Breast epithelium (tissue), 4 donors: Measurements from ENCODE around the gene POLR1D. TPM values are rescaled to one million over a fixed set of nuclear protein-coding genes. Genes with fewer than 3 reads are reported as not detected.

Source experiments
- DNase-seq, 2 donors: peaks; one replicate each; pipeline ENCODE4 v3.0.0-alpha.2; 2019; ENCODE audit warnings: low spot score in 2 of 2
- H3K27ac ChIP-seq, 2 donors: fragments of 200-600 bp; sonication (generic) in 1 of 2; one replicate each; pipeline ENCODE4 v1.5.1; 2016 to 2019; ENCODE audit warnings: mild to moderate bottlenecking in 1 of 2
- H3K27me3 ChIP-seq, 2 donors: fragments of 200-600 bp; sonication (generic) in 1 of 2; one replicate each; pipeline versions ENCODE4 v1.5.1 to v1.6.0; 2017 to 2019; ENCODE audit warnings: control low read depth in 1 of 2, mild to moderate bottlenecking in 1 of 2
- H3K36me3 ChIP-seq: fragments of 200-600 bp; one replicate; pipeline ENCODE4 v1.5.1; 2019
- H3K4me1 ChIP-seq, 2 donors: fragments of 200-600 bp; sonication (generic); one replicate each; pipeline ENCODE4 v1.5.1; 2016 to 2019; ENCODE audit warnings: control low read depth in 1 of 2
- H3K4me3 ChIP-seq, 3 donors: fragments of 200-600 bp; sonication (generic); 1 replicate in 2 of 3; 2 replicates in 1 of 3; pipeline ENCODE4 v1.5.1; 2016 to 2019; ENCODE audit warnings: mild to moderate bottlenecking in 3 of 3, moderate library complexity in 2 of 3
- H3K9me3 ChIP-seq, 2 donors: fragments of 200-600 bp; sonication (generic) in 1 of 2; one replicate each; pipeline ENCODE4 v1.5.1; 2016 to 2019; ENCODE audit warnings: control low read depth in 1 of 2
- CTCF ChIP-seq, 3 donors: fragments of 450-650 bp; IDR thresholded peaks; one replicate each; pipeline ENCODE4 v1.5.1; 2016 to 2017; ENCODE audit warnings: antibody characterized with exemption in 3 of 3, mild to moderate bottlenecking in 3 of 3, moderate library complexity in 3 of 3
- POLR2A ChIP-seq: fragments of 450-650 bp; IDR thresholded peaks from one replicate; pipeline ENCODE4 v1.6.1; 2016; ENCODE audit warnings: antibody characterized with exemption, mild to moderate bottlenecking, moderate library complexity
- POLR2AphosphoS5 ChIP-seq, 3 donors: sonication (generic); formaldehyde crosslinking; IDR thresholded peaks; one replicate each; pipeline ENCODE4 v1.6.1; 2017; ENCODE audit warnings: antibody characterized with exemption in 3 of 3
- intact Hi-C: fragments of 100-400 bp; cut with DNase I; formaldehyde crosslinking; loops from one replicate; pipeline ENCODE4 v1.15.1; 2023; ENCODE audit warnings: low total_unique reads
- total RNA-seq, 3 donors: library from RNA; depleted of rRNA; stranded (reverse); fragments of >200 nt; gene quantifications; one replicate each; pipeline ENCODE4 v1.1.0, GENCODE V29; 2016

POLR1D gene
- total RNA-seq, 3 donors from 2014 or later = 103 to 130 (median 115) TPM

GRCh38 chr13:27657724-27658123, 36.0 kb downstream of the POLR1D start:
- DNase-seq = no peak
- no peak overlapping the region for H3K27ac ChIP-seq
- H3K36me3 ChIP-seq = no peaks in the 10 kb centered on the region
- H3K4me3 ChIP-seq = no peak overlapping the region
- no peaks in the 10 kb centered on the region for H3K27me3 ChIP-seq
- TF ChIP-seq POLR2A (no peak), CTCF (IDR thresholded peaks at IDR 0.05) (no peak), POLR2AphosphoS5 (IDR thresholded peaks at IDR 0.05) (no peak)
- no peaks in the 10 kb centered on the region for H3K9me3 ChIP-seq
- no peaks in the 10 kb centered on the region for H3K4me1 ChIP-seq
- intact Hi-C loops = no loop called here

- intact Hi-C loops = no loop called here
- Histone ChIP-seq H3K9me3 (no peaks in the 10 kb centered on the region), H3K4me1 (no peaks in the 10 kb centered on the region), H3K36me3 (no peaks in the 10 kb centered on the region), H3K4me3 (no peak overlapping the region), H3K27ac (no peak overlapping the region), H3K27me3 (no peaks in the 10 kb centered on the region)
- TF ChIP-seq CTCF (IDR thresholded peaks at IDR 0.05) (no peak), POLR2A (no peak), POLR2AphosphoS5 (IDR thresholded peaks at IDR 0.05) (no peak)
- DNase-seq = no peak
These were observed 36.9 kb downstream of the POLR1D start for GRCh38 chr13:27658546-27658945.

- intact Hi-C loops = no loop called here
- TF ChIP-seq POLR2A (no peak), CTCF (IDR thresholded peaks at IDR 0.05) (no peak), POLR2AphosphoS5 (IDR thresholded peaks at IDR 0.05) (no peak)
- no peaks in the 10 kb centered on the region for H3K9me3 ChIP-seq
- H3K4me1 ChIP-seq = no peaks in the 10 kb centered on the region
- H3K27ac ChIP-seq = no peak overlapping the region
- H3K36me3 ChIP-seq = no peaks in the 10 kb centered on the region
- no peak overlapping the region for H3K4me3 ChIP-seq
- DNase-seq = no peak
- no peaks in the 10 kb centered on the region for H3K27me3 ChIP-seq
These were observed 37.6 kb downstream of the POLR1D start for GRCh38 chr13:27659145-27659865.

- Histone ChIP-seq H3K4me3 (no peak overlapping the region), H3K4me1 (no peaks in the 10 kb centered on the region), H3K9me3 (no peaks in the 10 kb centered on the region), H3K27ac (no peak overlapping the region), H3K27me3 (no peaks in the 10 kb centered on the region), H3K36me3 (no peaks in the 10 kb centered on the region)
- intact Hi-C loops = no loop called here
- DNase-seq = no peak
- TF ChIP-seq POLR2A (no peak), CTCF (IDR thresholded peaks at IDR 0.05) (no peak), POLR2AphosphoS5 (IDR thresholded peaks at IDR 0.05) (no peak)
These were observed 38.8 kb downstream of the POLR1D start for GRCh38 chr13:27660511-27660910.

GRCh38 chr13:27661017-27661416, 39.3 kb downstream of the POLR1D start:
- H3K4me1 ChIP-seq = no peaks in the 10 kb centered on the region
- H3K27me3 ChIP-seq = no peaks in the 10 kb centered on the region
- TF ChIP-seq POLR2AphosphoS5 (IDR thresholded peaks at IDR 0.05) (no peak), CTCF (IDR thresholded peaks at IDR 0.05) (no peak), POLR2A (no peak)
- H3K27ac ChIP-seq = no peak overlapping the region
- H3K36me3 ChIP-seq = no peaks in the 10 kb centered on the region
- no peaks in the 10 kb centered on the region for H3K9me3 ChIP-seq
- intact Hi-C loops = no loop called here
- no peak overlapping the region for H3K4me3 ChIP-seq
- DNase-seq = no peak
